ENCODE results near the gene CCNY.

Gene CCNY

GRCh38 chr10:35502692-35503091 lies 166.4 kb downstream of the CCNY start:
- Histone ChIP-seq H3K9ac (ENCODE audit: low read length) (no peak overlapping the region), H3K9me3 (ENCODE audit: control insufficient read depth, low read length) (no peaks in the 10 kb centered on the region), H3K4me1 (ENCODE audit: control insufficient read depth, insufficient read depth, low read length) (no peaks in the 10 kb centered on the region), H3K36me3 (ENCODE audit: control insufficient read depth, insufficient read depth, low read length, severe bottlenecking) (peaks cover 3% of the 10 kb centered on the region), H3K4me3 (ENCODE audit: low read length) (no peak overlapping the region), H3K27me3 (replicated peaks; ENCODE audit: control insufficient read depth, insufficient read depth, low read length) (no peaks in the 10 kb centered on the region)
- no peak for DNase-seq (ENCODE audit: low read depth)

- Histone ChIP-seq H3K9me3 (ENCODE audit: control insufficient read depth, low read length) (no peaks in the 10 kb centered on the region), H3K36me3 (ENCODE audit: control insufficient read depth, insufficient read depth, low read length, severe bottlenecking) (peaks cover 3% of the 10 kb centered on the region), H3K9ac (ENCODE audit: low read length) (no peak overlapping the region), H3K4me1 (ENCODE audit: control insufficient read depth, insufficient read depth, low read length) (no peaks in the 10 kb centered on the region), H3K4me3 (ENCODE audit: low read length) (no peak overlapping the region), H3K27me3 (replicated peaks; ENCODE audit: control insufficient read depth, insufficient read depth, low read length) (no peaks in the 10 kb centered on the region)
- DNase-seq (ENCODE audit: low read depth) = no peak
These were observed 167.3 kb downstream of the CCNY start for GRCh38 chr10:35503578-35503977.

- peaks cover 3% of the 10 kb centered on the region for H3K36me3 ChIP-seq (ENCODE audit: control insufficient read depth, insufficient read depth, low read length, severe bottlenecking)
- no peak overlapping the region for H3K4me3 ChIP-seq (ENCODE audit: low read length)
- no peak overlapping the region for H3K9ac ChIP-seq (ENCODE audit: low read length)
- H3K27me3 ChIP-seq (replicated peaks; ENCODE audit: control insufficient read depth, insufficient read depth, low read length) = no peaks in the 10 kb centered on the region
- H3K4me1 ChIP-seq (ENCODE audit: control insufficient read depth, insufficient read depth, low read length) = no peaks in the 10 kb centered on the region
- H3K9me3 ChIP-seq (ENCODE audit: control insufficient read depth, low read length) = no peaks in the 10 kb centered on the region
- no peak for DNase-seq (ENCODE audit: low read depth)
These were observed 167.8 kb downstream of the CCNY start for GRCh38 chr10:35504132-35504531.

- Histone ChIP-seq H3K4me3 (ENCODE audit: low read length) (no peak overlapping the region), H3K9me3 (ENCODE audit: control insufficient read depth, low read length) (no peaks in the 10 kb centered on the region), H3K36me3 (ENCODE audit: control insufficient read depth, insufficient read depth, low read length, severe bottlenecking) (peaks cover 3% of the 10 kb centered on the region), H3K9ac (ENCODE audit: low read length) (no peak overlapping the region), H3K4me1 (ENCODE audit: control insufficient read depth, insufficient read depth, low read length) (no peaks in the 10 kb centered on the region), H3K27me3 (replicated peaks; ENCODE audit: control insufficient read depth, insufficient read depth, low read length) (no peaks in the 10 kb centered on the region)
- no peak for DNase-seq (ENCODE audit: low read depth)
These were observed 169.0 kb downstream of the CCNY start for GRCh38 chr10:35505241-35505873.

- H3K9me3 ChIP-seq (ENCODE audit: control insufficient read depth, low read length) = no peaks in the 10 kb centered on the region
- no peaks in the 10 kb centered on the region for H3K4me1 ChIP-seq (ENCODE audit: control insufficient read depth, insufficient read depth, low read length)
- H3K4me3 ChIP-seq (ENCODE audit: low read length) = no peak overlapping the region
- H3K36me3 ChIP-seq (ENCODE audit: control insufficient read depth, insufficient read depth, low read length, severe bottlenecking) = peaks cover 12% of the 10 kb centered on the region
- H3K9ac ChIP-seq (ENCODE audit: low read length) = no peak overlapping the region
- DNase-seq (ENCODE audit: low read depth) = no peak
- no peaks in the 10 kb centered on the region for H3K27me3 ChIP-seq (replicated peaks; ENCODE audit: control insufficient read depth, insufficient read depth, low read length)
These were observed 170.4 kb downstream of the CCNY start for GRCh38 chr10:35506741-35507140.

- no peaks in the 10 kb centered on the region for H3K4me1 ChIP-seq (ENCODE audit: control insufficient read depth, insufficient read depth, low read length)
- H3K9me3 ChIP-seq (ENCODE audit: control insufficient read depth, low read length) = no peaks in the 10 kb centered on the region
- no peak overlapping the region for H3K9ac ChIP-seq (ENCODE audit: low read length)
- peaks cover 12% of the 10 kb centered on the region for H3K36me3 ChIP-seq (ENCODE audit: control insufficient read depth, insufficient read depth, low read length, severe bottlenecking)
- no peak for DNase-seq (ENCODE audit: low read depth)
- no peak overlapping the region for H3K4me3 ChIP-seq (ENCODE audit: low read length)
- no peaks in the 10 kb centered on the region for H3K27me3 ChIP-seq (replicated peaks; ENCODE audit: control insufficient read depth, insufficient read depth, low read length)
These were observed 171.3 kb downstream of the CCNY start for GRCh38 chr10:35507519-35508109.

- no peaks in the 10 kb centered on the region for H3K9me3 ChIP-seq (ENCODE audit: control insufficient read depth, low read length)
- H3K4me3 ChIP-seq (ENCODE audit: low read length) = no peak overlapping the region
- no peaks in the 10 kb centered on the region for H3K27me3 ChIP-seq (replicated peaks; ENCODE audit: control insufficient read depth, insufficient read depth, low read length)
- no peak overlapping the region for H3K9ac ChIP-seq (ENCODE audit: low read length)
- H3K4me1 ChIP-seq (ENCODE audit: control insufficient read depth, insufficient read depth, low read length) = no peaks in the 10 kb centered on the region
- H3K36me3 ChIP-seq (ENCODE audit: control insufficient read depth, insufficient read depth, low read length, severe bottlenecking) = peaks cover 12% of the 10 kb centered on the region
- DNase-seq (ENCODE audit: low read depth) = no peak
These were observed 172.3 kb downstream of the CCNY start for GRCh38 chr10:35508647-35509046.

- Histone ChIP-seq H3K4me1 (ENCODE audit: control insufficient read depth, insufficient read depth, low read length) (no peaks in the 10 kb centered on the region), H3K4me3 (ENCODE audit: low read length) (no peak overlapping the region), H3K9me3 (ENCODE audit: control insufficient read depth, low read length) (no peaks in the 10 kb centered on the region), H3K9ac (ENCODE audit: low read length) (no peak overlapping the region), H3K27me3 (replicated peaks; ENCODE audit: control insufficient read depth, insufficient read depth, low read length) (no peaks in the 10 kb centered on the region), H3K36me3 (ENCODE audit: control insufficient read depth, insufficient read depth, low read length, severe bottlenecking) (peaks cover 12% of the 10 kb centered on the region)
- DNase-seq (ENCODE audit: low read depth) = no peak
These were observed 174.6 kb downstream of the CCNY start for GRCh38 chr10:35510891-35511290.

- H3K9ac ChIP-seq (ENCODE audit: low read length) = no peak overlapping the region
- H3K36me3 ChIP-seq (ENCODE audit: control insufficient read depth, insufficient read depth, low read length, severe bottlenecking) = peaks cover 10% of the 10 kb centered on the region
- no peaks in the 10 kb centered on the region for H3K4me1 ChIP-seq (ENCODE audit: control insufficient read depth, insufficient read depth, low read length)
- no peak for DNase-seq (ENCODE audit: low read depth)
- H3K4me3 ChIP-seq (ENCODE audit: low read length) = no peak overlapping the region
- no peaks in the 10 kb centered on the region for H3K9me3 ChIP-seq (ENCODE audit: control insufficient read depth, low read length)
- no peaks in the 10 kb centered on the region for H3K27me3 ChIP-seq (replicated peaks; ENCODE audit: control insufficient read depth, insufficient read depth, low read length)
These were observed 175.3 kb downstream of the CCNY start for GRCh38 chr10:35511647-35512046.

GRCh38 chr10:35516102-35516670 lies 179.9 kb downstream of the CCNY start:
- Histone ChIP-seq H3K9me3 (ENCODE audit: control insufficient read depth, low read length) (no peaks in the 10 kb centered on the region), H3K4me1 (ENCODE audit: control insufficient read depth, insufficient read depth, low read length) (peaks cover 5% of the 10 kb centered on the region), H3K4me3 (ENCODE audit: low read length) (no peak overlapping the region), H3K27me3 (replicated peaks; ENCODE audit: control insufficient read depth, insufficient read depth, low read length) (no peaks in the 10 kb centered on the region), H3K36me3 (ENCODE audit: control insufficient read depth, insufficient read depth, low read length, severe bottlenecking) (peaks cover 4% of the 10 kb centered on the region), H3K9ac (ENCODE audit: low read length) (no peak overlapping the region)
- DNase-seq (ENCODE audit: low read depth) = no peak

GRCh38 chr10:35517431-35518181 lies 181.3 kb downstream of the CCNY start:
- H3K4me3 ChIP-seq (ENCODE audit: low read length) = no peak overlapping the region
- no peak for DNase-seq (ENCODE audit: low read depth)

More at GRCh38 chr10:35517431-35518181, 181.3 kb downstream of the CCNY start:
- Histone ChIP-seq H3K4me1 (ENCODE audit: control insufficient read depth, insufficient read depth, low read length) (peaks cover 5% of the 10 kb centered on the region), H3K9me3 (ENCODE audit: control insufficient read depth, low read length) (no peaks in the 10 kb centered on the region), H3K9ac (ENCODE audit: low read length) (no peak overlapping the region), H3K36me3 (ENCODE audit: control insufficient read depth, insufficient read depth, low read length, severe bottlenecking) (no peaks in the 10 kb centered on the region), H3K27me3 (replicated peaks; ENCODE audit: control insufficient read depth, insufficient read depth, low read length) (no peaks in the 10 kb centered on the region)
